Tibial nerve (tissue), 4 donors: Measurements from ENCODE around the gene CPAMD8. TPM values are rescaled to one million over a fixed set of nuclear protein-coding genes. Genes with fewer than 3 reads are reported as not detected.
"Not testable (repeated sequence)": the region's sequence is repeated elsewhere in the genome, so short reads cannot be mapped to it uniquely, and the experiment has no call there.

Experiments used
- DNase-seq, 2 donors: peaks; one replicate each; pipeline ENCODE4 v3.0.0-alpha.2; 2019; ENCODE audit warnings: low spot score in 2 of 2
- H3K27ac ChIP-seq, 4 donors: fragments of 200-600 bp; sonication (generic) in 3 of 4; one replicate each; pipeline ENCODE4 v1.5.1; 2017 to 2019; ENCODE audit warnings: mild to moderate bottlenecking in 1 of 4
- H3K27me3 ChIP-seq, 2 donors: fragments of 200-600 bp; sonication (generic) in 1 of 2; one replicate each; pipeline versions ENCODE4 v1.5.1 to v1.6.0; 2017 to 2019
- H3K36me3 ChIP-seq, 3 donors: fragments of 200-600 bp; sonication (generic); one replicate each; pipeline ENCODE4 v1.5.1; 2018 to 2019
- H3K4me1 ChIP-seq, 4 donors: fragments of 200-600 bp; sonication (generic) in 3 of 4; one replicate each; pipeline ENCODE4 v1.5.1; 2017 to 2019
- H3K4me3 ChIP-seq, 4 donors: fragments of 200-600 bp; sonication (generic) in 3 of 4; one replicate each; pipeline ENCODE4 v1.5.1; 2017 to 2019; ENCODE audit warnings: mild to moderate bottlenecking in 1 of 4, moderate library complexity in 1 of 4
- H3K9me3 ChIP-seq, 4 donors: fragments of 200-600 bp; sonication (generic) in 3 of 4; one replicate each; pipeline ENCODE4 v1.5.1; 2017 to 2019
- EP300 ChIP-seq, 2 donors: sonication (generic); formaldehyde crosslinking; IDR thresholded peaks; one replicate each; pipeline ENCODE4 v1.6.1; 2017; ENCODE audit warnings: antibody characterized with exemption in 2 of 2, mild to moderate bottlenecking in 1 of 2
- POLR2A ChIP-seq, 2 donors: fragments of 450-650 bp; IDR thresholded peaks; one replicate each; pipeline ENCODE4 v1.6.1; 2017; ENCODE audit warnings: antibody characterized with exemption in 2 of 2, mild to moderate bottlenecking in 2 of 2, moderate library complexity in 2 of 2
- WGBS, 2 donors: methylation state at CpG; one replicate each; pipeline ENCODE4 v1.1.5; 2018; 5-methylcytosine and 5-hydroxymethylcytosine counted together
- total RNA-seq, 4 donors: library from RNA; depleted of rRNA; stranded (reverse); fragments of >200 nt; gene quantifications; one replicate each; pipeline ENCODE4 v1.1.0, GENCODE V29; 2016
- TF ChIP-seq, protein P1 (sequence below), 5 experiments: fragments of 200-600 bp in 3 of 5; fragments of 450-650 bp in 2 of 5; sonication (generic) in 3 of 5; IDR thresholded peaks; one replicate each; pipeline ENCODE4 v1.5.1; 2016 to 2019; ENCODE audit warnings: antibody characterized with exemption in 5 of 5, mild to moderate bottlenecking in 3 of 5, moderate library complexity in 2 of 5

The CPAMD8 gene
- total RNA-seq, 4 donors from 2014 or later: 9.8 to 26.3 (median 14.4) TPM

DNA sequence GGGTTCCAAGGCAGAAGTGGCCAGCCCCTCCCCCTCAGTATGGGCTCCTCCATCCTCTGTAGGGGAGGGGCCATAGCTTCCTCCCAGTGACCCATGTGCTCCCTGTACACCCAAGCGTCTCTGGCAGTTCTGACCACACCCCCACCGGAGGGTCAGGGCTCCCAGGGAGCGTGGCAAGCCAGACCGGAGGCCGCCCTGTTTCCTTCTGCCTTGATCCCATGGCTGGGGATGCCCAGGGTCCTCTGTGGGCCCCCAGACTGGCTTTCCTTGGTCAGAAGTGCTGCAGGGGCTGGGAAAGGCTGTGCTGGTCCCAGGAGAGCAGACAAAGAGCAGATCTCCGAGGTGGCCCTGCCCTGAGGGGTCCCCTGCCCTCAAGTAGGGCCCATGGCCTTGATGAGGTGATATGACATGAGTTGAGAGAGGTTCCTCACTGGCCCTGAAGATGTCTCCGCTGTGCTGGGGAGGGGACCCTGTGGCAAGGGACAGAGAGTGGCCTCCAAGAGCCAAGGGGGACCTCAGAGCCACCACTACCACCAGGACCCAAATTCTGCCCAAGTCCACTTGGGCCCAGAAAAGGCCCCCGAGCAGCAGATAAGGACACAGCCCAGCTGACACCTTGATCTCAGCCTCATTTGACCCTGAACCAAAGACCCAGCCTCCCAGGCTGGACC is 145.6 kb downstream of the CPAMD8 start:
- Histone ChIP-seq H3K4me3 (no peak overlapping the region), H3K9me3 (peaks cover 0 to 35% (median 0%) of the 10 kb centered on the region in 4 donors), H3K27ac (no peak overlapping the region), H3K27me3 (peaks cover 0 to 9% of the 10 kb centered on the region in 2 donors), H3K36me3 (peaks cover 2 to 54% (median 19%) of the 10 kb centered on the region in 3 donors), H3K4me1 (peaks cover 0 to 12% (median 0%) of the 10 kb centered on the region in 4 donors)
- TF ChIP-seq, protein P1, sequence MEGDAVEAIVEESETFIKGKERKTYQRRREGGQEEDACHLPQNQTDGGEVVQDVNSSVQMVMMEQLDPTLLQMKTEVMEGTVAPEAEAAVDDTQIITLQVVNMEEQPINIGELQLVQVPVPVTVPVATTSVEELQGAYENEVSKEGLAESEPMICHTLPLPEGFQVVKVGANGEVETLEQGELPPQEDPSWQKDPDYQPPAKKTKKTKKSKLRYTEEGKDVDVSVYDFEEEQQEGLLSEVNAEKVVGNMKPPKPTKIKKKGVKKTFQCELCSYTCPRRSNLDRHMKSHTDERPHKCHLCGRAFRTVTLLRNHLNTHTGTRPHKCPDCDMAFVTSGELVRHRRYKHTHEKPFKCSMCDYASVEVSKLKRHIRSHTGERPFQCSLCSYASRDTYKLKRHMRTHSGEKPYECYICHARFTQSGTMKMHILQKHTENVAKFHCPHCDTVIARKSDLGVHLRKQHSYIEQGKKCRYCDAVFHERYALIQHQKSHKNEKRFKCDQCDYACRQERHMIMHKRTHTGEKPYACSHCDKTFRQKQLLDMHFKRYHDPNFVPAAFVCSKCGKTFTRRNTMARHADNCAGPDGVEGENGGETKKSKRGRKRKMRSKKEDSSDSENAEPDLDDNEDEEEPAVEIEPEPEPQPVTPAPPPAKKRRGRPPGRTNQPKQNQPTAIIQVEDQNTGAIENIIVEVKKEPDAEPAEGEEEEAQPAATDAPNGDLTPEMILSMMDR (IDR thresholded peaks at IDR 0.05): no peak
- TF ChIP-seq POLR2A (IDR thresholded peaks at IDR 0.05) (no peak), EP300 (IDR thresholded peaks at IDR 0.05) (no peak)
- DNase-seq: no peak
- WGBS, 2 donors: 67 to 95% methylated on average over 2 to 6 of the region's 8 CpGs

DNA sequence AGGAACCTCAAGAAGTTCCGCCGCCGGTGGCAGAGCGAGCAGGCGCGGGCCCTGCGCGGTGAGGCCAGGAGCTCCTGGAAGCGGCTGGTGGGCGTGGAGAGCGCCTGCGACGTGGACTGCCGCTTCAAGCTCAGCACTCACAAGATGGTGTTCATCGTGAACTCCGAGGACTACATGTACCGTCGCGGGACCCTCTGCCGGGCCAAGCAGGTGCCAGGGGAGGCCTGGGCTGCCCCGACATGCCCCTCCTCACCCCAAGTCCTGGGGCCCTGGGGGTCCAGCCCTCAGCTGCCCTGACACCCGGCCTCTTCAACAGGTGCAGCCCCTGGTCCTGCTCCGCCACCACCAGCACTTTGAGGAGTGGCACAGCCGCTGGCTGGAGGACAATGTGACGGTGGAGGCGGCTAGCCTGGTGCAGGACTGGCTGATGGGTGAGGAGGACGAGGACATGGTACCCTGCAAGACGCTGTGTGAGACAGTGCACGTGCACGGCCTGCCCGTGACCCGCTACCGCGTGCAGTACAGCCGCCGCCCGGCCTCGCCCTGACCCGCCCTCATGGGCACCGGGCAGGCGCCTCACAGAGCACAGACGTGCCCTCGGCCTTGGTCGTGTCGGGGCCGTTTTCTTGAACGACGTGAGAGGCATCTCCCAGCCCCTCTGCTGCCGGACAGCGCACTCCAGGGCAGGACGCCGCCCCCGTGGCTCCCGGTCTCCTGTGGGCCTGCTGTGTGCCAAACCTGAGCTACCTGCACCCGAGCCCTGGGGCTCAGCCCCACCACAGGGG is 148.2 kb downstream of the CPAMD8 start:
- peaks cover 0 to 31% (median 0%) of the 10 kb centered on the region in 4 donors for H3K9me3 ChIP-seq
- no peak for TF ChIP-seq EP300 (IDR thresholded peaks at IDR 0.05)
- peaks cover 2 to 65% (median 19%) of the 10 kb centered on the region in 3 donors for H3K36me3 ChIP-seq
- WGBS, 2 donors: 91 to 95% methylated on average over 42 to 48 of the region's 55 CpGs
- H3K4me3 ChIP-seq: no peak overlapping the region
- no peak for DNase-seq
- no peak overlapping the region for H3K27ac ChIP-seq
- peaks cover 0 to 15% (median 0%) of the 10 kb centered on the region in 4 donors for H3K4me1 ChIP-seq
- no peaks in the 10 kb centered on the region for H3K27me3 ChIP-seq

DNA sequence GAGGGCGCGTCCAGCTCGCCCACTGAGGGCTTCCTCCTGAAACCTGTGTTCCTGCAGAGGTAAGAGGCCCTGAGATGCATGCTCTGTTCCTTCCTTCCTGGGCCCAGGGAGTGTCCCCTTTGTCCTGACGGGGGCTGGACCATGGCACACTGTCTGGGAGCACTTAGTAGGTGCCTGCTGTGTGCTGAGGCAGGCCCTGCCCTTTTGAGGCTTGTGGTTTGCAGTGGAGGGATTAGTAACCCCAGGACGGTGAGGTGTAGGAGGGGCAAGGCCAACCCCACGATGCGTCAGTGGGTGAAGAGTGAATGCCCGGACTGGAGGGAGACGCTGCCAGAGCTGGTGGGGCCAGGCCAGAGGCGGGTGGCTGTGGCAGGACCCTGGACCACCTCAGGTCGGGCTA is 149.0 kb downstream of the CPAMD8 start:
- no peak overlapping the region for H3K27ac ChIP-seq

DNA sequence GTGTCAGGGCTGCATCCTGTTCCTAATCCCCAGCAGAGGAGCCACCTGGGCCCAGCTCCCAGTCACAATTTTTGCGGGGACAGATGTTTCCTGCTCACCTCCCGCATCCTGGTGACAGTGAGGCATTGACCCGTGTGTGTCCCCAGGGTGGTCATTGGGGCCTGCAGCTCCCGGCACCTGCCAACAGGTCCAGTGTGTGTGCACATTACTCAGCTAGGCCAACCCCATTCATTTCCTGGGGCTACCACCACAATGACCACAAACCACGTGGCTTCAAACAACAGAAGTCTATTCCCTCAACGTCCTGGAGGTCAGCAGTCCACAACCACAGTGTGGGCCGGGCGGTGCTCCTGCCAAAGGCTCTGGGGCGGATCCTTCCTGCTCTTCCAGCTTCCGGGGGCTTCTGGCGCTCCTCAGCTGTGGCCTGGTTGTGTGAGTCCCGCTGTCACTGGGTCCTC is 149.7 kb downstream of the CPAMD8 start:
- no peak overlapping the region for H3K27ac ChIP-seq
- TF ChIP-seq, protein P1 (IDR thresholded peaks at IDR 0.05): no peak
- TF ChIP-seq POLR2A (IDR thresholded peaks at IDR 0.05) (no peak), EP300 (IDR thresholded peaks at IDR 0.05) (no peak)
- peaks cover 2 to 80% (median 22%) of the 10 kb centered on the region in 3 donors for H3K36me3 ChIP-seq
- 71% methylated on average over 8 of the region's 12 CpGs; no CpG with 5 or more reads in 1 of the 2 donors for WGBS, 2 donors
- peaks cover 0 to 18% (median 0%) of the 10 kb centered on the region in 4 donors for H3K4me1 ChIP-seq
- no peak overlapping the region for H3K4me3 ChIP-seq
- no peaks in the 10 kb centered on the region for H3K27me3 ChIP-seq
- no peak for DNase-seq
- peaks cover 0 to 16% (median 0%) of the 10 kb centered on the region in 4 donors for H3K9me3 ChIP-seq

More for the DNA sequence above, 149.0 kb downstream of the CPAMD8 start:
- Histone ChIP-seq H3K4me1 (peaks cover 0 to 18% (median 0%) of the 10 kb centered on the region in 4 donors), H3K27me3 (no peaks in the 10 kb centered on the region), H3K4me3 (no peak overlapping the region), H3K36me3 (peaks cover 2 to 73% (median 19%) of the 10 kb centered on the region in 3 donors), H3K9me3 (peaks cover 0 to 23% (median 0%) of the 10 kb centered on the region in 4 donors)
- TF ChIP-seq EP300 (IDR thresholded peaks at IDR 0.05): no peak
- TF ChIP-seq POLR2A (IDR thresholded peaks at IDR 0.05): no peak
- TF ChIP-seq, protein P1 (IDR thresholded peaks at IDR 0.05): no peak
- no peak for DNase-seq
- WGBS, 2 donors: 81 to 89% methylated on average over 11 of the region's 11 CpGs

DNA sequence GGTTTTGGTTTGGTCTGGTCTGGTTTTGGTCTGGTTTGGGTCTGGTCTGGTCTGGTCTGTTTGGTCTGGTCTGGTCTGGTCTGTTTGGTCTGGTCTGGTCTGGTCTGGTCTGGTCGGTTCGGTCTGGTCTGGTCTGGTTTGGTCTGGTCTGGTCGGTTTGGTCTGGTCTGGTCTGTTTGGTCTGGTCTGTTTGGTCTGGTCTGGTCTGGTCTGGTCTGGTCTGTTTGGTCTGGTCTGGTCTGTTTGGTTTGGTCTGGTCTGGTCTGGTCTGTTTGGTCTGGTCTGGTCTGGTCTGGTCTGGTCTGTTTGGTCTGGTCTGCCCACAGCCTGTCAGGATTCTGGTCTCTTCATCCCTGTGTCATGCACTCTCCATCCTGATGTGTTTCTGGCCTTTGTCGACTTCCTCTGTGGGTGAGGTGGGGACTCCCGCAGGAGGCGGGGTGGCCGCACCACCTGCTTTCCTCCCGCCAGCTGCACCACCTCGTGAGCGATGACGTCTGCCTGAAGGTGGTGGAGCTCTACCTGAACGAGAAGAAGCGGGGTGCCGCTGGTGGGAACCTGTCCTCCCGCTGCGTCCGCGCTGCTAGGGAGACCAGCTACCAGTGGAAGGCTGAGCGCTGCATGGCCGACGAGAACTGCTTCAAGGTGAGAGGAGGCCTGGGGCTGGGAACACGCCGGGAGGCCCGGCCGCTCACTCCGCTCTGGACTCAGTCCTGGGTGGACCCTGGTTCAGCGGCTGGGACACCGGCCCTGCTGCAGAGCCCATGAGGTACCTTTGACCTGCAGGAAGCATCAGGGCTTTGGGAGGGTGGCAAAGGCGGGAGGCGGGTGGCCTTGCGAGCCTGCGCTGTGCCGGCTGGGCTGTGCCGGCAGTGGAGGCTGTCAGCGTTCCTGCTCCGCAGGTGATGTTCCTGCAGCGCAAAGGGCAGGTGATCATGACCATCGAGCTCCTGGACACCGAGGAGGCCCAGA is 150.7 kb downstream of the CPAMD8 start:
- no peak overlapping the region for H3K4me3 ChIP-seq
- TF ChIP-seq EP300 (IDR thresholded peaks at IDR 0.05) (no peak), POLR2A (IDR thresholded peaks at IDR 0.05) (no peak)
- TF ChIP-seq, protein P1 (IDR thresholded peaks at IDR 0.05): no peak
- peaks cover 2 to 84% (median 23%) of the 10 kb centered on the region in 3 donors for H3K36me3 ChIP-seq
- H3K27ac ChIP-seq: no peak overlapping the region
- DNase-seq: no peak
- no peaks in the 10 kb centered on the region for H3K27me3 ChIP-seq
- peaks cover 0 to 6% (median 0%) of the 10 kb centered on the region in 4 donors for H3K9me3 ChIP-seq
- 89 to 95% methylated on average over 31 to 37 of the region's 39 CpGs for WGBS, 2 donors
- peaks cover 0 to 18% (median 0%) of the 10 kb centered on the region in 4 donors for H3K4me1 ChIP-seq

DNA sequence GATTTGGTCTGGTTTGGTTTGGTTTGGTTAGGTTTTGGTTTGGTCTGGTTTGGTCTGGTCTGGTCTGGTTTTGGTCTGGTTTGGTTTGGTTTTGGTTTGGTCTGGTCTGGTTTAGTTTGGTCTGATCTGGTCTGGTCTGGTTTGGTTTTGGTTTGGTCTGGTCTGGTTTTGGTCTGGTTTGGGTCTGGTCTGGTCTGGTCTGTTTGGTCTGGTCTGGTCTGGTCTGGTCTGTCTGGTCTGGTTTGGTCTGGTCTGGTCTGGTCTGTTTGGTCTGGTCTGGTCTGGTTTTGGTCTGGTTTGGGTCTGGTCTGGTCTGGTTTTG is 151.7 kb downstream of the CPAMD8 start:
- not testable (repeated sequence) for H3K9me3 ChIP-seq, DNase-seq, H3K27me3 ChIP-seq, H3K4me3 ChIP-seq
- Histone ChIP-seq H3K4me1 (peaks cover 0 to 18% (median 0%) of the 10 kb centered on the region in 4 donors), H3K36me3 (peaks cover 2 to 84% (median 28%) of the 10 kb centered on the region in 3 donors), H3K27ac (peak overlapping the region in 1 of 4 donors; percentile 26)
